ENCODE measurements around the gene NR3C2.

- TF ChIP-seq, protein P1, sequence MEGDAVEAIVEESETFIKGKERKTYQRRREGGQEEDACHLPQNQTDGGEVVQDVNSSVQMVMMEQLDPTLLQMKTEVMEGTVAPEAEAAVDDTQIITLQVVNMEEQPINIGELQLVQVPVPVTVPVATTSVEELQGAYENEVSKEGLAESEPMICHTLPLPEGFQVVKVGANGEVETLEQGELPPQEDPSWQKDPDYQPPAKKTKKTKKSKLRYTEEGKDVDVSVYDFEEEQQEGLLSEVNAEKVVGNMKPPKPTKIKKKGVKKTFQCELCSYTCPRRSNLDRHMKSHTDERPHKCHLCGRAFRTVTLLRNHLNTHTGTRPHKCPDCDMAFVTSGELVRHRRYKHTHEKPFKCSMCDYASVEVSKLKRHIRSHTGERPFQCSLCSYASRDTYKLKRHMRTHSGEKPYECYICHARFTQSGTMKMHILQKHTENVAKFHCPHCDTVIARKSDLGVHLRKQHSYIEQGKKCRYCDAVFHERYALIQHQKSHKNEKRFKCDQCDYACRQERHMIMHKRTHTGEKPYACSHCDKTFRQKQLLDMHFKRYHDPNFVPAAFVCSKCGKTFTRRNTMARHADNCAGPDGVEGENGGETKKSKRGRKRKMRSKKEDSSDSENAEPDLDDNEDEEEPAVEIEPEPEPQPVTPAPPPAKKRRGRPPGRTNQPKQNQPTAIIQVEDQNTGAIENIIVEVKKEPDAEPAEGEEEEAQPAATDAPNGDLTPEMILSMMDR (IDR thresholded peaks at IDR 0.05; ENCODE audit: insufficient read depth, low read length, poor library complexity, severe bottlenecking) = no peak
- TF ChIP-seq EZH2phosphoT487 (conservative IDR thresholded peaks at IDR 0.05; ENCODE audit: low read length) = no peak
These were observed 344.4 kb downstream of the NR3C2 start for GRCh38 chr4:148097801-148098200.
